Vagina (tissue), 2 donors: ENCODE results near the gene IL25. TPM values are rescaled to one million over a fixed set of nuclear protein-coding genes. Genes with fewer than 3 reads are reported as not detected.
"Not testable (repeated sequence)": the region's sequence is repeated elsewhere in the genome, so short reads cannot be mapped to it uniquely, and the experiment has no call there.

Experiments
- DNase-seq, 2 donors: peaks; one replicate each; pipeline ENCODE4 v3.0.0-alpha.2; 2017; ENCODE audit errors: extremely low spot score in 2 of 2
- H3K27ac ChIP-seq: fragments of 200-600 bp; sonication (generic); one replicate; pipeline ENCODE4 v1.5.1; 2019
- H3K27me3 ChIP-seq: fragments of 200-600 bp; sonication (generic); one replicate; pipeline ENCODE4 v1.5.1; 2019
- H3K36me3 ChIP-seq, 2 donors: fragments of 200-600 bp; sonication (generic); one replicate each; pipeline ENCODE4 v1.5.1; 2017 to 2019
- H3K4me1 ChIP-seq: fragments of 200-600 bp; sonication (generic); one replicate; pipeline ENCODE4 v1.5.1; 2019
- H3K4me3 ChIP-seq, 2 donors: fragments of 200-600 bp; sonication (generic); 1 replicate in 1 of 2; 2 replicates in 1 of 2; pipeline ENCODE4 v1.5.1; 2016 to 2019
- H3K9me3 ChIP-seq: fragments of 200-600 bp; sonication (generic); one replicate; pipeline ENCODE4 v1.5.1; 2019
- POLR2A ChIP-seq, 2 donors: fragments of 450-650 bp; IDR thresholded peaks; one replicate each; pipeline ENCODE4 v1.6.1; 2017; ENCODE audit warnings: antibody characterized with exemption in 2 of 2, mild to moderate bottlenecking in 2 of 2, moderate library complexity in 2 of 2
- POLR2AphosphoS5 ChIP-seq, 2 donors: sonication (generic); formaldehyde crosslinking; IDR thresholded peaks; one replicate each; pipeline ENCODE4 v1.9.0; 2017; ENCODE audit warnings: antibody characterized with exemption in 2 of 2, mild to moderate bottlenecking in 2 of 2, low read depth in 1 of 2; ENCODE audit not compliant: insufficient read depth in 1 of 2
- intact Hi-C: fragments of 100-400 bp; cut with DNase I; formaldehyde crosslinking; loops from one replicate; pipeline ENCODE4 v1.15.1; 2023
- total RNA-seq: library from RNA; depleted of rRNA; stranded (reverse); fragments of >200 nt; gene quantifications from one replicate; pipeline ENCODE4 v1.2.3, GENCODE V29; 2016
- TF ChIP-seq, protein P1 (sequence below), 3 experiments: fragments of 450-650 bp in 2 of 3; fragments of 200-600 bp in 1 of 3; sonication (generic) in 1 of 3; IDR thresholded peaks; one replicate each; pipeline ENCODE4 v1.5.1; 2017 to 2019; ENCODE audit warnings: antibody characterized with exemption in 3 of 3, mild to moderate bottlenecking in 2 of 3, moderate library complexity in 2 of 3

IL25 gene
- not detected for total RNA-seq

GRCh38 chr14:23372509-23372908 lies at the start of gene IL25:
TSS of gene IL25 (plus strand) at chr14:23372809.
- Histone ChIP-seq H3K27me3 (no peaks in the 10 kb centered on the region), H3K36me3 (no peaks in the 10 kb centered on the region), H3K27ac (no peak within 1 kb of the TSS), H3K4me3 (no peak within 1 kb of the TSS), H3K9me3 (no peaks in the 10 kb centered on the region), H3K4me1 (peaks cover 3% of the 10 kb centered on the region)
- TF ChIP-seq POLR2AphosphoS5 (IDR thresholded peaks at IDR 0.05; ENCODE audit: insufficient read depth in 1 of 2, low read depth in 1 of 2) (no peak), POLR2A (IDR thresholded peaks at IDR 0.05) (no peak)
- TF ChIP-seq, protein P1, sequence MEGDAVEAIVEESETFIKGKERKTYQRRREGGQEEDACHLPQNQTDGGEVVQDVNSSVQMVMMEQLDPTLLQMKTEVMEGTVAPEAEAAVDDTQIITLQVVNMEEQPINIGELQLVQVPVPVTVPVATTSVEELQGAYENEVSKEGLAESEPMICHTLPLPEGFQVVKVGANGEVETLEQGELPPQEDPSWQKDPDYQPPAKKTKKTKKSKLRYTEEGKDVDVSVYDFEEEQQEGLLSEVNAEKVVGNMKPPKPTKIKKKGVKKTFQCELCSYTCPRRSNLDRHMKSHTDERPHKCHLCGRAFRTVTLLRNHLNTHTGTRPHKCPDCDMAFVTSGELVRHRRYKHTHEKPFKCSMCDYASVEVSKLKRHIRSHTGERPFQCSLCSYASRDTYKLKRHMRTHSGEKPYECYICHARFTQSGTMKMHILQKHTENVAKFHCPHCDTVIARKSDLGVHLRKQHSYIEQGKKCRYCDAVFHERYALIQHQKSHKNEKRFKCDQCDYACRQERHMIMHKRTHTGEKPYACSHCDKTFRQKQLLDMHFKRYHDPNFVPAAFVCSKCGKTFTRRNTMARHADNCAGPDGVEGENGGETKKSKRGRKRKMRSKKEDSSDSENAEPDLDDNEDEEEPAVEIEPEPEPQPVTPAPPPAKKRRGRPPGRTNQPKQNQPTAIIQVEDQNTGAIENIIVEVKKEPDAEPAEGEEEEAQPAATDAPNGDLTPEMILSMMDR (IDR thresholded peaks at IDR 0.05): no peak
- intact Hi-C loops: no loop called here
- no peak for DNase-seq

GRCh38 chr14:23323838-23324454 lies 48.7 kb upstream of the IL25 start:
- H3K4me3 ChIP-seq: no peak overlapping the region
- no peaks in the 10 kb centered on the region for H3K9me3 ChIP-seq
- peaks cover 0 to 29% of the 10 kb centered on the region in 2 donors for H3K36me3 ChIP-seq
- intact Hi-C loops: loop anchor here (5.0 to 10.0 kb wide), 3 partner anchors 59 to 238 kb away; partner anchors contain the start of gene NGDN
- H3K27ac ChIP-seq: no peak overlapping the region
- H3K27me3 ChIP-seq: no peaks in the 10 kb centered on the region
- DNase-seq: no peak
- H3K4me1 ChIP-seq: peaks cover 26% of the 10 kb centered on the region
- TF ChIP-seq, protein P1 (IDR thresholded peaks at IDR 0.05): no peak
- no peak for TF ChIP-seq POLR2A (IDR thresholded peaks at IDR 0.05)
- no peak for TF ChIP-seq POLR2AphosphoS5 (IDR thresholded peaks at IDR 0.05; ENCODE audit: insufficient read depth in 1 of 2, low read depth in 1 of 2)

DNA sequence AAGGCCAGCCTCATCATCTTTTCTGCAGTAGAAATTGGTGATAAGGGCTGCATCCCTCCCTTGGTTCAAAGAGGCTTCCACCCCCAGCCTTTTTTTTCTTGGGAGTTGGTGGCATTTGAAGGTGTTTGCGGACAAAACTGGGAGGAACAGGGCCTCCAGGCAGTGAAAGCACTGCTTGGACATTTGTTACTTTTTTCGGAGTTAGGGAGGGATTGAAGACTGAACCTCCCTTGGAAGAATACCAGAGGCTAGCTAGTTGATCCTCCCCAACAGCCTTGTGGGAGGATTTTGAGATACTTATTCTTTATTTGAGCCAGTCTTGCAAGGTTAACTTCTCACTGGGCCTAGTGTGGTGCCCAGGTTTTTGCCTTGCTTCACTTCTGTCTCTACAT lies 48.2 kb upstream of the IL25 start:
- H3K27me3 ChIP-seq: no peaks in the 10 kb centered on the region
- H3K27ac ChIP-seq: no peak overlapping the region
- H3K9me3 ChIP-seq: no peaks in the 10 kb centered on the region
- intact Hi-C loops: loop anchor here (5.0 to 10.0 kb wide), 3 partner anchors 60 to 238 kb away; partner anchors contain the start of gene NGDN
- DNase-seq: no peak
- H3K4me3 ChIP-seq: no peak overlapping the region
- H3K36me3 ChIP-seq: peaks cover 0 to 29% of the 10 kb centered on the region in 2 donors
- H3K4me1 ChIP-seq: peaks cover 26% of the 10 kb centered on the region
- TF ChIP-seq, protein P1 (IDR thresholded peaks at IDR 0.05): no peak
- no peak for TF ChIP-seq POLR2AphosphoS5 (IDR thresholded peaks at IDR 0.05; ENCODE audit: insufficient read depth in 1 of 2, low read depth in 1 of 2)

GRCh38 chr14:23324993-23325392 lies 47.6 kb upstream of the IL25 start:
- intact Hi-C loops: loop anchor here (5.0 to 10.0 kb wide), 3 partner anchors 60 to 237 kb away; partner anchors contain the start of gene NGDN
- H3K9me3 ChIP-seq: no peaks in the 10 kb centered on the region
- H3K27ac ChIP-seq: no peak overlapping the region
- no peaks in the 10 kb centered on the region for H3K27me3 ChIP-seq
- no peak overlapping the region for H3K4me3 ChIP-seq
- peaks cover 23% of the 10 kb centered on the region for H3K4me1 ChIP-seq
- DNase-seq: no peak
- peaks cover 0 to 29% of the 10 kb centered on the region in 2 donors for H3K36me3 ChIP-seq
- TF ChIP-seq, protein P1 (IDR thresholded peaks at IDR 0.05): no peak
- TF ChIP-seq POLR2A (IDR thresholded peaks at IDR 0.05): no peak
- no peak for TF ChIP-seq POLR2AphosphoS5 (IDR thresholded peaks at IDR 0.05; ENCODE audit: insufficient read depth in 1 of 2, low read depth in 1 of 2)

DNA sequence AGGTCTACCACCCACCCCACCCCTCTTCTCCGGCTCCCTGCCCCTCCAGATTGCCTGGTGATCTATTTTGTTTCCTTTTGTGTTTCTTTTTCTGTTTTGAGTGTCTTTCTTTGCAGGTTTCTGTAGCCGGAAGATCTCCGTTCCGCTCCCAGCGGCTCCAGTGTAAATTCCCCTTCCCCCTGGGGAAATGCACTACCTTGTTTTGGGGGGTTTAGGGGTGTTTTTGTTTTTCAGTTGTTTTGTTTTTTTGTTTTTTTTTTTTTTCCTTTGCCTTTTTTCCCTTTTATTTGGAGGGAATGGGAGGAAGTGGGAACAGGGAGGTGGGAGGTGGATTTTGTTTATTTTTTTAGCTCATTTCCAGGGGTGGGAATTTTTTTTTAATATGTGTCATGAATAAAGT lies 46.9 kb upstream of the IL25 start:
- not testable (repeated sequence) for H3K4me3 ChIP-seq, H3K9me3 ChIP-seq, H3K27me3 ChIP-seq, H3K27ac ChIP-seq, DNase-seq
- H3K36me3 ChIP-seq: peaks cover 0 to 29% of the 10 kb centered on the region in 2 donors
- peaks cover 17% of the 10 kb centered on the region for H3K4me1 ChIP-seq
- intact Hi-C loops: loop anchor here (10.0 kb wide), 2 partner anchors 61 to 139 kb away; partner anchors contain the start of gene NGDN
